CD8-positive, alpha-beta memory T cell (primary cell): ENCODE results near the gene OPRM1. TPM values are rescaled to one million over a fixed set of nuclear protein-coding genes. Genes with fewer than 3 reads are reported as not detected.

Source experiments
- CTCF ChIA-PET: fragments of 350-600 bp; sonication (Branson Sonifier 250); formaldehyde crosslinking; loops from one replicate; lab custom pipeline; 2021; ENCODE audit warnings: antibody characterized with exemption; lab: Charles Lee
- POLR2A ChIA-PET: fragments of 350-600 bp; sonication (Branson Sonifier 250); formaldehyde crosslinking; loops from one replicate; lab custom pipeline; 2021; ENCODE audit warnings: antibody characterized with exemption; lab: Charles Lee
- DNase-seq, 5 donors: peaks; one replicate each; pipeline versions ENCODE4 v3.0.0 to v3.0.0-alpha.2; 2020 to 2022; ENCODE audit warnings: mixed read lengths in 1 of 5
- H3K27ac ChIP-seq: one replicate; pipeline ENCODE4 v1.7.0; 2013; ENCODE audit warnings: low read depth, mild to moderate bottlenecking, low read length, moderate library complexity
- H3K27me3 ChIP-seq: 2 replicates; pipeline ENCODE4 v1.7.0; 2013; ENCODE audit warnings: low read length, mild to moderate bottlenecking; ENCODE audit not compliant: insufficient read depth, poor library complexity, severe bottlenecking
- H3K36me3 ChIP-seq: 2 replicates; pipeline ENCODE4 v1.7.0; 2013; ENCODE audit warnings: mild to moderate bottlenecking, low read length, moderate library complexity; ENCODE audit not compliant: insufficient read depth
- H3K4me1 ChIP-seq: 2 replicates; pipeline ENCODE4 v1.7.0; 2013; ENCODE audit warnings: mild to moderate bottlenecking, low read length, moderate library complexity; ENCODE audit not compliant: insufficient read depth
- H3K4me3 ChIP-seq: 2 replicates; pipeline ENCODE4 v1.7.0; 2013; ENCODE audit warnings: mild to moderate bottlenecking, low read length
- H3K9me3 ChIP-seq: 2 replicates; pipeline ENCODE4 v1.7.0; 2013; ENCODE audit warnings: mild to moderate bottlenecking, low read length
- H3K27ac Mint-ChIP-seq, 8 donors: one replicate each; pipeline ENCODE4 v1.8.0; 2020 to 2021; ENCODE audit warnings: mixed read lengths in 8 of 8, mild to moderate bottlenecking in 6 of 8, inconsistent platforms in 3 of 8, moderate library complexity in 3 of 8
- H3K27me3 Mint-ChIP-seq, 2 donors: one replicate each; pipeline ENCODE4 v1.8.0; 2020 to 2021; ENCODE audit warnings: mixed read lengths in 2 of 2, mild to moderate bottlenecking in 1 of 2, moderate library complexity in 1 of 2
- H3K36me3 Mint-ChIP-seq, 3 donors: one replicate each; pipeline ENCODE4 v1.8.0; 2020 to 2021; ENCODE audit warnings: mixed read lengths in 3 of 3, inconsistent platforms in 1 of 3, mild to moderate bottlenecking in 1 of 3
- H3K4me1 Mint-ChIP-seq, 3 donors: one replicate each; pipeline ENCODE4 v1.8.0; 2020 to 2021; ENCODE audit warnings: mixed read lengths in 3 of 3, inconsistent platforms in 1 of 3, mild to moderate bottlenecking in 1 of 3
- H3K4me3 Mint-ChIP-seq, 7 donors: one replicate each; pipeline ENCODE4 v1.8.0; 2020 to 2021; ENCODE audit warnings: mixed read lengths in 7 of 7, mild to moderate bottlenecking in 6 of 7, moderate library complexity in 4 of 7, inconsistent platforms in 2 of 7
- H3K9me3 Mint-ChIP-seq, 5 donors: one replicate each; pipeline ENCODE4 v1.8.0; 2020 to 2022; ENCODE audit warnings: mixed read lengths in 5 of 5, mild to moderate bottlenecking in 3 of 5, moderate library complexity in 2 of 5, inconsistent platforms in 1 of 5
- polyA plus RNA-seq: library from polyadenylated mRNA; unstranded; fragments of 300-500 nt; fragmentation: Illumina TruSeq; gene quantifications from one replicate; pipeline ENCODE4 v1.2.3, GENCODE V29; 2021
- total RNA-seq, 2 experiments: library from RNA; stranded (reverse); gene quantifications; one replicate each; pipeline ENCODE4 v1.2.3, GENCODE V29; 2021

Gene OPRM1
- total and polyA plus RNA-seq, 3 experiments from 2014 or later: not detected

DNA sequence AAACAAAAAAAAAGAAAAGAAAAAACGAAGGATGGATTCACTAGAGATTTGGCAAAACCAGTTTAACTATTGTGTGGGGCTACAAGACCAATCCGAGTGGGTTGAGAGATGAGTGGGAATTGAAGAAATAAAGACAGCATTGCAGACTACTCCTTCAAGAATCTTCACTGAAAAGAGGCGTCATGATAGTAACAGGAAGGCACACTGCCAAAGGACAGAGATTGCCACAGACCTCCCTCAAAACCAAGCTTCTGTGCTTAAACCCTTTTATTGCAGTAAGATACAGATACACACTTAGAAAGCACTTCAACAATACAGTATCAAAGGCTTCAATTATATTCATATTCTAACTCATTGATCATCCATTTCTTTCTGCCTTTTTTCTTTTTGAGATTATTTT is 213.6 kb downstream of the OPRM1 start:
- Histone ChIP-seq H3K36me3 (no peaks in the 10 kb centered on the region), H3K27me3 (no peaks in the 10 kb centered on the region), H3K4me1 (peaks cover 50% of the 10 kb centered on the region), H3K4me3 (no peak overlapping the region), H3K27ac (no peak overlapping the region), H3K9me3 (peaks cover 4% of the 10 kb centered on the region)
- peak in 1 of 5 donors; percentile 34 for DNase-seq
- H3K4me3 Mint-ChIP-seq: peak overlapping the region in 4 of 7 donors; percentile 2 to 30 (median 27)
- H3K27ac Mint-ChIP-seq: peak overlapping the region in 7 of 8 donors; percentile 3 to 84 (median 61)
- ChIA-PET POLR2A (no interaction called here), CTCF (interaction anchor here (1.0 kb wide), 1 partner anchor 9 kb away, joined by 3 read pairs; no protein-coding TSS in a partner anchor)
- H3K9me3 Mint-ChIP-seq: peaks cover 4 to 18% (median 9%) of the 10 kb centered on the region in 5 donors
- peaks cover 0 to 1% of the 10 kb centered on the region in 2 donors for H3K27me3 Mint-ChIP-seq
- peaks cover 54 to 75% (median 63%) of the 10 kb centered on the region in 3 donors for H3K4me1 Mint-ChIP-seq
- H3K36me3 Mint-ChIP-seq: peaks cover 1 to 21% (median 4%) of the 10 kb centered on the region in 3 donors

- POLR2A ChIA-PET: no interaction called here
- Mint-ChIP-seq H3K27me3 (peaks cover 0 to 1% of the 10 kb centered on the region in 2 donors), H3K9me3 (peaks cover 4 to 18% (median 9%) of the 10 kb centered on the region in 5 donors), H3K27ac (peak overlapping the region in 1 of 8 donors; percentile 54), H3K4me3 (no peak overlapping the region), H3K36me3 (peaks cover 1 to 21% (median 4%) of the 10 kb centered on the region in 3 donors), H3K4me1 (peaks cover 32 to 57% (median 45%) of the 10 kb centered on the region in 3 donors)
- H3K4me1 ChIP-seq: peaks cover 11% of the 10 kb centered on the region
- H3K27me3 ChIP-seq: no peaks in the 10 kb centered on the region
- no peak overlapping the region for H3K4me3 ChIP-seq
- peaks cover 4% of the 10 kb centered on the region for H3K9me3 ChIP-seq
- DNase-seq: no peak
- H3K36me3 ChIP-seq: no peaks in the 10 kb centered on the region
- no peak overlapping the region for H3K27ac ChIP-seq
- CTCF ChIA-PET: interaction anchor here (1.6 kb wide), 1 partner anchor 44 kb away, joined by 3 read pairs; no protein-coding TSS in a partner anchor
These were observed 218.0 kb downstream of the OPRM1 start for GRCh38 chr6:154257067-154257466.

DNA sequence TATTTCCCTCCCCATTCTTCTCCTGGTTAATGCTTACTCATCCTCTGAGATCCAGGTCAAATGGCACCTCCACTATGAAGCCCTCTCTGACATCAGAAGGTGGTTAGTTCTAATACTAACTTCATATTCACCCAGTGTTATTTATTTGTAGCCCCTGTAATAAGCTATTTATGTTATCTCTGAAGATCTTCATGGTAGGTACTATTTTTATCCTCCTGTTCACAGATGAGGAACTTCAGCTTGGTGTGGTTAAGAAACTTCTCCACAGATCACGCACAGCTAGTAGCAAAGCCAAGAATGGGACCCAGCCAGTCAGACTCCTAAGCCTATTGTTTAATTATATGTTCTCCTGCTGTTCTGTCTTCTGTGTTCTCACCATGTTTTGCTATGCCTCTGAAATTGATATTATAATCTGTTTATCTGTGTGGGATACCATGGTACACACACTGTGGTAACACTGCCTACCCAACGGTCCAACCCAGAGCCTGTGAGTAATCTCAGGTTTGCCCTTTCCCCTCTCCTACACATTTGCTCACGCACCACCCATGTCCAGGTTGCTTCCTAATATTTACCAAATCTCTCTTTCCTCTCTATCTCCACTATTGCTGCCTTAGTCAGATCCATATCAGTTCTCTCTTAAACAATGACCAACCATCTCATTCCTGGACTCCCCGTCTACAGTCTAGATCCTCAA is 219.2 kb downstream of the OPRM1 start:
- Mint-ChIP-seq H3K9me3 (peaks cover 4 to 18% (median 9%) of the 10 kb centered on the region in 5 donors), H3K27me3 (peaks cover 0 to 1% of the 10 kb centered on the region in 2 donors), H3K4me1 (peaks cover 25 to 49% (median 37%) of the 10 kb centered on the region in 3 donors), H3K27ac (peak overlapping the region in 2 of 8 donors; percentile 4 to 32), H3K36me3 (peaks cover 1 to 21% (median 4%) of the 10 kb centered on the region in 3 donors), H3K4me3 (no peak overlapping the region)
- H3K4me3 ChIP-seq: no peak overlapping the region
- H3K9me3 ChIP-seq: peaks cover 4% of the 10 kb centered on the region
- no peak overlapping the region for H3K27ac ChIP-seq
- H3K4me1 ChIP-seq: no peaks in the 10 kb centered on the region
- POLR2A ChIA-PET: no interaction called here
- no peaks in the 10 kb centered on the region for H3K36me3 ChIP-seq
- CTCF ChIA-PET: interaction anchor here (1.6 kb wide), 1 partner anchor 45 kb away, joined by 3 read pairs; no protein-coding TSS in a partner anchor
- H3K27me3 ChIP-seq: no peaks in the 10 kb centered on the region
- no peak for DNase-seq

DNA sequence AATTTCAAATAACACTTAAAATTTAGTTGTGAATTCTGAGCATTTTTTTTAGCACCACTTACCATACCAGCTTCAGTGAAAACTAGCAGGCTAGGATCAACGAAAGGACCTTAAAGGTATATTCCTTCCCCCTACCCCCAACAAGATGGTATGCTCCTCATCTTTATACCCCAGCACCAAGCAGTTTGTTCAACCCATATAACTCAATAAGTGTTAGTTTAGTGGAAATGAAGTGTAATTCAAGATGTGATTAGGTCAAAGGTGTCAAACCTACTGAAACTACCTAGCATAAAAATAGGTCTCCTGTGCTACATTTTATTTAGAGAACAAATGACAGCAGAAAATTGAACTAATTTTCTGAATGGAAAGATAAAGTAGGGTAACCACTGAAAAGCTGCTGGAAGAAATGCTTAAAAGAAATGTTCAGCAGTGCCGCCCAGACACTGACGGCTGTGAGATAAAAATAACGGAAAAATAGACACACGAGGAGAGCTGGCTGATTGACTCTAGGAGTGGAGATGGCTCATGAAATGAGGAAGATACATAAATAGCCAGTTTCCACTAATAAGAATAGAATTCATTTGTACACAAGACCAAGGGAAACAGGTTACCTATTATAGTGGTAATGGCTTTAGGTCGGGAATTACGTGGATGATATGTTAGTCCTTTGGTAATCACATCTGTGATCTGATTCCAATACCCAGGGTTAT is 222.8 kb downstream of the OPRM1 start:
- peaks cover 5% of the 10 kb centered on the region for H3K4me1 ChIP-seq
- CTCF ChIA-PET: interaction anchor here (0.9 to 1.3 kb wide), 2 partner anchors 9 to 16 kb away, joined by 3 read pairs; no protein-coding TSS in a partner anchor
- Mint-ChIP-seq H3K4me3 (peak overlapping the region in 5 of 7 donors; percentile 2 to 43 (median 17)), H3K27me3 (no peaks in the 10 kb centered on the region), H3K4me1 (peaks cover 27 to 56% (median 42%) of the 10 kb centered on the region in 3 donors), H3K27ac (peak overlapping the region in 4 of 8 donors; percentile 23 to 83 (median 52)), H3K36me3 (no peaks in the 10 kb centered on the region), H3K9me3 (peaks cover 0 to 3% (median 0%) of the 10 kb centered on the region in 5 donors)
- POLR2A ChIA-PET: interaction anchor here (0.7 kb wide), 1 partner anchor 18 kb away, joined by 3 read pairs; no protein-coding TSS in a partner anchor
- H3K27me3 ChIP-seq: no peaks in the 10 kb centered on the region
- H3K27ac ChIP-seq: no peak overlapping the region
- no peaks in the 10 kb centered on the region for H3K9me3 ChIP-seq
- no peaks in the 10 kb centered on the region for H3K36me3 ChIP-seq
- DNase-seq: no peak
- no peak overlapping the region for H3K4me3 ChIP-seq

- no peak for DNase-seq
- Histone ChIP-seq H3K9me3 (no peaks in the 10 kb centered on the region), H3K4me1 (peaks cover 18% of the 10 kb centered on the region), H3K27me3 (no peaks in the 10 kb centered on the region), H3K4me3 (no peak overlapping the region), H3K27ac (no peak overlapping the region), H3K36me3 (no peaks in the 10 kb centered on the region)
- ChIA-PET CTCF (interaction anchor here (1.0 to 2.1 kb wide), 3 partner anchors 8 to 19 kb away, joined by 3 to 11 read pairs (median 3); no protein-coding TSS in a partner anchor), POLR2A (no interaction called here)
- peak overlapping the region in 2 of 8 donors; percentile 22 to 46 for H3K27ac Mint-ChIP-seq
- peak overlapping the region in 2 of 7 donors; percentile 46 to 47 for H3K4me3 Mint-ChIP-seq
- peaks cover 0 to 3% (median 0%) of the 10 kb centered on the region in 5 donors for H3K9me3 Mint-ChIP-seq
- peaks cover 18 to 47% (median 32%) of the 10 kb centered on the region in 3 donors for H3K4me1 Mint-ChIP-seq
- no peaks in the 10 kb centered on the region for H3K36me3 Mint-ChIP-seq
- no peaks in the 10 kb centered on the region for H3K27me3 Mint-ChIP-seq
These were observed 227.6 kb downstream of the OPRM1 start for GRCh38 chr6:154266560-154267099.

- Histone ChIP-seq H3K27ac (no peak overlapping the region), H3K9me3 (no peaks in the 10 kb centered on the region), H3K4me3 (no peak overlapping the region), H3K36me3 (no peaks in the 10 kb centered on the region), H3K4me1 (peaks cover 18% of the 10 kb centered on the region), H3K27me3 (no peaks in the 10 kb centered on the region)
- peaks cover 0 to 3% (median 0%) of the 10 kb centered on the region in 5 donors for H3K9me3 Mint-ChIP-seq
- peak overlapping the region in 3 of 8 donors; percentile 41 to 89 (median 65) for H3K27ac Mint-ChIP-seq
- H3K4me3 Mint-ChIP-seq: peak overlapping the region in 2 of 7 donors; percentile 10 to 61
- DNase-seq: peak in 2 of 5 donors; percentile 26 to 46
- H3K4me1 Mint-ChIP-seq: peaks cover 13 to 39% (median 24%) of the 10 kb centered on the region in 3 donors
- POLR2A ChIA-PET: interaction anchor here (0.5 kb wide), 1 partner anchor 33 kb away, joined by 5 read pairs; no protein-coding TSS in a partner anchor
- CTCF ChIA-PET: interaction anchor here (1.0 kb wide), 1 partner anchor 20 kb away, joined by 3 read pairs; no protein-coding TSS in a partner anchor
- H3K27me3 Mint-ChIP-seq: no peaks in the 10 kb centered on the region
- no peaks in the 10 kb centered on the region for H3K36me3 Mint-ChIP-seq
These were observed 228.6 kb downstream of the OPRM1 start for GRCh38 chr6:154267508-154268106.

GRCh38 chr6:154268486-154268885 is 229.4 kb downstream of the OPRM1 start:
- no peak for DNase-seq
- no peaks in the 10 kb centered on the region for H3K36me3 ChIP-seq
- Mint-ChIP-seq H3K4me3 (peak overlapping the region in 1 of 7 donors; percentile 6), H3K27ac (peak overlapping the region in 3 of 8 donors; percentile 23 to 40 (median 37)), H3K9me3 (peaks cover 0 to 3% (median 0%) of the 10 kb centered on the region in 5 donors), H3K4me1 (peaks cover 13 to 39% (median 24%) of the 10 kb centered on the region in 3 donors), H3K27me3 (no peaks in the 10 kb centered on the region), H3K36me3 (no peaks in the 10 kb centered on the region)
- H3K27ac ChIP-seq: no peak overlapping the region
- peaks cover 18% of the 10 kb centered on the region for H3K4me1 ChIP-seq
- POLR2A ChIA-PET: no interaction called here
- CTCF ChIA-PET: no interaction called here
- H3K9me3 ChIP-seq: no peaks in the 10 kb centered on the region
- H3K27me3 ChIP-seq: no peaks in the 10 kb centered on the region
- no peak overlapping the region for H3K4me3 ChIP-seq
